GM10266 (cell line): ENCODE data around the gene OR52B6.

Source experiments
- DNase-seq: peaks from one replicate; pipeline ENCODE4 v3.0.0; 2012; ENCODE audit errors: extremely low spot score
- TF ChIP-seq, protein P1 (sequence below): IDR thresholded peaks from 2 replicates; pipeline ENCODE4 v1.5.1; 2012; ENCODE audit warnings: mild to moderate bottlenecking, low read depth; ENCODE audit not compliant: control insufficient read depth, insufficient read depth; ENCODE audit errors: missing control alignments

The OR52B6 gene

GRCh38 chr11:5548440-5548839 lies 32.2 kb upstream of the OR52B6 start, which contains the start of gene OR52H1:
OR52H1 (minus strand) TSS chr11:5548540; CDS start chr11:5545505, 3,035 bp downstream.
- TF ChIP-seq, protein P1, sequence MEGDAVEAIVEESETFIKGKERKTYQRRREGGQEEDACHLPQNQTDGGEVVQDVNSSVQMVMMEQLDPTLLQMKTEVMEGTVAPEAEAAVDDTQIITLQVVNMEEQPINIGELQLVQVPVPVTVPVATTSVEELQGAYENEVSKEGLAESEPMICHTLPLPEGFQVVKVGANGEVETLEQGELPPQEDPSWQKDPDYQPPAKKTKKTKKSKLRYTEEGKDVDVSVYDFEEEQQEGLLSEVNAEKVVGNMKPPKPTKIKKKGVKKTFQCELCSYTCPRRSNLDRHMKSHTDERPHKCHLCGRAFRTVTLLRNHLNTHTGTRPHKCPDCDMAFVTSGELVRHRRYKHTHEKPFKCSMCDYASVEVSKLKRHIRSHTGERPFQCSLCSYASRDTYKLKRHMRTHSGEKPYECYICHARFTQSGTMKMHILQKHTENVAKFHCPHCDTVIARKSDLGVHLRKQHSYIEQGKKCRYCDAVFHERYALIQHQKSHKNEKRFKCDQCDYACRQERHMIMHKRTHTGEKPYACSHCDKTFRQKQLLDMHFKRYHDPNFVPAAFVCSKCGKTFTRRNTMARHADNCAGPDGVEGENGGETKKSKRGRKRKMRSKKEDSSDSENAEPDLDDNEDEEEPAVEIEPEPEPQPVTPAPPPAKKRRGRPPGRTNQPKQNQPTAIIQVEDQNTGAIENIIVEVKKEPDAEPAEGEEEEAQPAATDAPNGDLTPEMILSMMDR, result no peak
- DNase-seq, result no peak

- DNase-seq, result no peak
- TF ChIP-seq, protein P1, result no peak
These were observed 30.1 kb upstream of the OR52B6 start for GRCh38 chr11:5550440-5551095.

DNA sequence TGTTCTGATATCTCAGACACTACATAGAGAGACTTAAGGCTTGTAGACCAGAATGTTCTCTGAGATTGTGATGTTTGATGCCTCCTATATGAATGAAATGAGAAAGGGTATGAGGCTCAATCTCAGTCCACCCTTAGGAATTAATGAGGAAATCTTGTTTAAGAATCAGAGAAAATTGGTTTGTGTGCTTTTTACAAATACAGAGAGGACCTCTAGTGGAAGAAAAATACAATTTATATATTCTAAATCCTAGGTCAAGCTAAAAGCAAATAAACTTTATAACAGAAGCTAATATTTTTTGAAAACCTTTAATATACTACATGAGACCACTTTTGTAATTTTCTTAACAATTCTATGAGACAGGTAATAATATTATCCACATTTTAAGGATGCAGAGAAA lies 27.3 kb upstream of the OR52B6 start:
- no peak for DNase-seq
- TF ChIP-seq, protein P1, result peak; percentile 18

GRCh38 chr11:5556596-5557188 lies 24.0 kb upstream of the OR52B6 start:
- TF ChIP-seq, protein P1, result no peak
- no peak for DNase-seq

DNA sequence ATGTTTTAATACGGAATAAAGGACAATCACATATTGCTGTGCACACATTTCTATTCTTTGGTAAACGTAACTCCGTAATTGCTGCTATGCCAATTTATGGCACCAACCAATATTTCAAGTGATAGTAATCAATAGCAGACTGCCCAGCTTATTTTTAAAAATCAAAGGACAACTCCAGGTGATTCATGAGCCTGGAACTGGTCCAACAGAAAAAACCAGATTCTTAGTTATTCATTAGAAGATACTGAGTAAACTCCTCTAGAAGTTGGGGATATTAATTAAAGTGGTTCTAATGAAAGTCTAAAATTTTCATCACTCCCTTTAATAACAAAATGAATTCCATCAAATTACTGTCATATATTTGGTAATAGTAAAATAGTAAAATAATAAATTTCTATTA lies 22.9 kb upstream of the OR52B6 start:
- DNase-seq, result no peak
- TF ChIP-seq, protein P1, result no peak

GRCh38 chr11:5564259-5565019 lies 16.2 kb upstream of the OR52B6 start:
- TF ChIP-seq, protein P1, result no peak
- no peak for DNase-seq

GRCh38 chr11:5574654-5575053 lies 6.0 kb upstream of the OR52B6 start:
- no peak for DNase-seq
- TF ChIP-seq, protein P1, result no peak
